Ovary (tissue), 9 donors: ENCODE data around the gene CHMP3. TPM values are rescaled to one million over a fixed set of nuclear protein-coding genes. Genes with fewer than 3 reads are reported as not detected.

Experiments
- DNase-seq, 5 donors: peaks; one replicate each; pipeline ENCODE4 v3.0.0-alpha.2; 2019 to 2020
- H3K27ac ChIP-seq, 2 donors: fragments of 200-600 bp; one replicate each; pipeline versions ENCODE4 v1.5.1 to v1.8.0; 2019 to 2022
- H3K27me3 ChIP-seq: fragments of 200-600 bp; one replicate; pipeline ENCODE4 v1.8.0; 2022
- H3K36me3 ChIP-seq: fragments of 200-600 bp; sonication (generic); one replicate; pipeline ENCODE4 v1.5.1; 2019
- H3K4me1 ChIP-seq: one replicate; pipeline ENCODE4 v1.8.1; 2013; ENCODE audit warnings: mild to moderate bottlenecking, moderate library complexity; ENCODE audit not compliant: insufficient read depth
- H3K4me3 ChIP-seq: fragments of 200-600 bp; sonication (generic); one replicate; pipeline ENCODE4 v1.5.1; 2017
- H3K9me3 ChIP-seq, 2 donors: fragments of 200-600 bp in 1 of 2; sonication (generic) in 1 of 2; one replicate each; pipeline versions ENCODE4 v1.5.1 to v1.8.1; 2013 to 2019; ENCODE audit warnings: mild to moderate bottlenecking in 1 of 2, moderate library complexity in 1 of 2
- CTCF ChIP-seq, 3 donors: fragments of 450-650 bp in 2 of 3; fragments of 200-600 bp in 1 of 3; IDR thresholded peaks; one replicate each; pipeline versions ENCODE4 v1.5.1 to v1.8.0; 2016 to 2022; ENCODE audit warnings: antibody characterized with exemption in 3 of 3, mild to moderate bottlenecking in 1 of 3
- EP300 ChIP-seq: sonication (generic); formaldehyde crosslinking; IDR thresholded peaks from one replicate; pipeline ENCODE4 v1.6.1; 2017; ENCODE audit warnings: antibody characterized with exemption
- POLR2A ChIP-seq: fragments of 450-650 bp; IDR thresholded peaks from one replicate; pipeline ENCODE4 v1.6.1; 2017; ENCODE audit warnings: antibody characterized with exemption, mild to moderate bottlenecking, moderate library complexity
- WGBS, 3 donors: extraction: QIAGEN DNeasy Blood & Tissue Kit in 1 of 3; methylation state at CpG; one replicate each; pipeline versions ENCODE4 v1.1.5 to v1.1.7; 2013 to 2017; 5-methylcytosine and 5-hydroxymethylcytosine counted together
- intact Hi-C, 4 donors: fragments of 100-400 bp; cut with DNase I; formaldehyde crosslinking; loops; one replicate each; pipeline versions ENCODE4 v1.11.0 to v1.15.1; 2022 to 2023
- polyA plus RNA-seq, 2 donors: library from polyadenylated mRNA; stranded (reverse); fragments of 200-250 nt in 1 of 2; fragments of 350-450 nt in 1 of 2; fragmentation: Illumina TruSeq in 1 of 2; extraction: RNeasy Lipid Tissue Mini Kit (QIAGEN cat#74804) in 1 of 2; gene quantifications; one replicate each; pipeline ENCODE4 v1.2.3, GENCODE V29; 2013 to 2014
- total RNA-seq, 7 donors: library from RNA; depleted of rRNA in 2 of 7; stranded (reverse); fragments of >200 nt in 2 of 7; fragmentation: NEBNext Ultra II Directional in 3 of 7; extraction: Animal tissue kit (Norgen Biotek cat#: 25700) in 3 of 7; gene quantifications; one replicate each; pipeline versions ENCODE4 v1.1.0 to v1.2.4, GENCODE V29; 2016 to 2023
- donor health status: DM: no; HTN: no; CAD: no; lungs with moderate emphysema.
- donor health status: DM: no; HTN: no; CAD: no.
- donor health status: Bipolar disorder and iron deficiency.
- donor health status: DM: yes; HTN: yes; CAD: no.
- donor health status: DM: no; HTN: no; CAD: no.
- donor health status: DM: yes; HTN: yes; CAD: no.

CHMP3 gene
- total and polyA plus RNA-seq, 9 donors = 38.6 to 255 (median 94.2) TPM

GRCh38 chr2:86533589-86533988, 29.7 kb downstream of the CHMP3 start:
- no peaks in the 10 kb centered on the region for H3K9me3 ChIP-seq
- intact Hi-C loops = no loop called here
- H3K27me3 ChIP-seq = no peaks in the 10 kb centered on the region
- H3K4me1 ChIP-seq = no peaks in the 10 kb centered on the region
- H3K4me3 ChIP-seq = no peak overlapping the region
- no peak for TF ChIP-seq EP300
- TF ChIP-seq POLR2A = no peak
- TF ChIP-seq CTCF (IDR thresholded peaks at IDR 0.05) = no peak
- 95 to 98% (median 96%) methylated on average over 3 of the region's 3 CpGs for WGBS, 3 donors
- no peak overlapping the region for H3K27ac ChIP-seq
- no peaks in the 10 kb centered on the region for H3K36me3 ChIP-seq
- DNase-seq = no peak

GRCh38 chr2:86525421-86526340, 37.6 kb downstream of the CHMP3 start:
- no peak overlapping the region for H3K27ac ChIP-seq
- TF ChIP-seq POLR2A (no peak), EP300 (no peak), CTCF (IDR thresholded peaks at IDR 0.05) (no peak)
- no peak for DNase-seq
- no peaks in the 10 kb centered on the region for H3K9me3 ChIP-seq
- H3K4me3 ChIP-seq = no peak overlapping the region
- WGBS, 3 donors = 86 to 92% (median 89%) methylated on average over 11 of the region's 11 CpGs
- H3K4me1 ChIP-seq = no peaks in the 10 kb centered on the region
- H3K27me3 ChIP-seq = no peaks in the 10 kb centered on the region
- no peaks in the 10 kb centered on the region for H3K36me3 ChIP-seq
- intact Hi-C loops = no loop called here

- WGBS, 3 donors = 95 to 96% (median 95%) methylated on average over 4 of the region's 4 CpGs
- no peak for DNase-seq
- TF ChIP-seq CTCF (IDR thresholded peaks at IDR 0.05) = no peak
- TF ChIP-seq EP300 = no peak
- TF ChIP-seq POLR2A = no peak
- no peaks in the 10 kb centered on the region for H3K4me1 ChIP-seq
- intact Hi-C loops = no loop called here
- H3K9me3 ChIP-seq = no peaks in the 10 kb centered on the region
- H3K4me3 ChIP-seq = no peak overlapping the region
- no peaks in the 10 kb centered on the region for H3K36me3 ChIP-seq
- H3K27ac ChIP-seq = no peak overlapping the region
- H3K27me3 ChIP-seq = no peaks in the 10 kb centered on the region
Measured at GRCh38 chr2:86523491-86523890, 39.8 kb downstream of the CHMP3 start.

GRCh38 chr2:86522711-86523110, 40.5 kb downstream of the CHMP3 start:
- no peaks in the 10 kb centered on the region for H3K9me3 ChIP-seq
- WGBS, 3 donors = 77 to 84% (median 81%) methylated on average over 2 of the region's 2 CpGs
- DNase-seq = no peak
- TF ChIP-seq POLR2A = no peak
- TF ChIP-seq EP300 = no peak
- no peak overlapping the region for H3K4me3 ChIP-seq
- H3K36me3 ChIP-seq = no peaks in the 10 kb centered on the region
- H3K27ac ChIP-seq = no peak overlapping the region
- H3K4me1 ChIP-seq = no peaks in the 10 kb centered on the region
- intact Hi-C loops = no loop called here
- H3K27me3 ChIP-seq = no peaks in the 10 kb centered on the region

- WGBS, 3 donors = 93 to 97% (median 95%) methylated on average over 1 of the region's 1 CpG
- H3K27me3 ChIP-seq = no peaks in the 10 kb centered on the region
- H3K36me3 ChIP-seq = no peaks in the 10 kb centered on the region
- H3K9me3 ChIP-seq = no peaks in the 10 kb centered on the region
- intact Hi-C loops = no loop called here
- H3K4me1 ChIP-seq = no peaks in the 10 kb centered on the region
- no peak overlapping the region for H3K4me3 ChIP-seq
- no peak overlapping the region for H3K27ac ChIP-seq
- TF ChIP-seq EP300 = no peak
- no peak for TF ChIP-seq CTCF (IDR thresholded peaks at IDR 0.05)
- no peak for TF ChIP-seq POLR2A
- DNase-seq = no peak
Measured at GRCh38 chr2:86521922-86522321, 41.3 kb downstream of the CHMP3 start.
